Loucy (cell line): ENCODE measurements around the gene CFAP54.

Experiments
- H2AFZ ChIP-seq: fragments of 200-600 bp; sonication (generic); 2 replicates; pipeline ENCODE4 v1.6.0; 2016; ENCODE audit warnings: antibody characterized with exemption, mild to moderate bottlenecking, low read length, moderate library complexity
- H3F3A ChIP-seq: fragments of 200-600 bp; 2 replicates; pipeline ENCODE4 v1.6.0; 2016; ENCODE audit warnings: antibody characterized with exemption, low read depth, mild to moderate bottlenecking
- H3K27me3 ChIP-seq: fragments of 200-600 bp; sonication (generic); 2 replicates; pipeline ENCODE4 v1.6.1; 2014; ENCODE audit warnings: low read length, mild to moderate bottlenecking; ENCODE audit not compliant: insufficient read depth, poor library complexity, severe bottlenecking
- H3K36me3 ChIP-seq: fragments of 200-600 bp; sonication (generic); 2 replicates; pipeline ENCODE4 v1.6.1; 2016; ENCODE audit warnings: low read length; ENCODE audit not compliant: insufficient read depth
- H3K4me1 ChIP-seq: fragments of 200-600 bp; sonication (generic); 2 replicates; pipeline ENCODE4 v1.5.1; 2014; ENCODE audit warnings: low read length, mild to moderate bottlenecking; ENCODE audit not compliant: insufficient read depth, poor library complexity, severe bottlenecking
- H3K4me2 ChIP-seq: fragments of 200-600 bp; sonication (generic); 2 replicates; pipeline ENCODE4 v1.6.0; 2014; ENCODE audit warnings: antibody characterized with exemption, low read length, low read depth, mild to moderate bottlenecking; ENCODE audit not compliant: poor library complexity, severe bottlenecking
- H3K4me3 ChIP-seq: fragments of 200-600 bp; sonication (generic); 2 replicates; pipeline ENCODE4 v1.5.1; 2014; ENCODE audit warnings: low read length, mild to moderate bottlenecking, mixed read lengths; ENCODE audit not compliant: poor library complexity, severe bottlenecking
- H3K79me2 ChIP-seq: fragments of 200-600 bp; sonication (generic); 2 replicates; pipeline ENCODE4 v1.6.1; 2014; ENCODE audit warnings: low read length; ENCODE audit not compliant: insufficient read depth
- H3K9ac ChIP-seq: fragments of 200-600 bp; sonication (generic); 2 replicates; pipeline ENCODE4 v1.6.0; 2014; ENCODE audit warnings: mild to moderate bottlenecking, low read depth, low read length, moderate library complexity; ENCODE audit not compliant: poor library complexity, severe bottlenecking
- H3K9me2 ChIP-seq: fragments of 200-600 bp; sonication (generic); replicated peaks from 2 replicates; pipeline ENCODE4 v1.6.1; 2016; ENCODE audit warnings: low read depth, low read length, mixed read lengths
- H3K9me3 ChIP-seq: fragments of 200-600 bp; sonication (generic); 2 replicates; pipeline ENCODE4 v1.6.1; 2014; ENCODE audit warnings: mild to moderate bottlenecking, antibody characterized with exemption, low read length, low read depth; ENCODE audit not compliant: insufficient read depth
- H4K20me1 ChIP-seq: fragments of 200-600 bp; sonication (generic); 2 replicates; pipeline ENCODE4 v1.6.0; 2014; ENCODE audit warnings: antibody characterized with exemption, low read length, mild to moderate bottlenecking; ENCODE audit not compliant: insufficient read depth, poor library complexity, severe bottlenecking
- CTCF ChIP-seq: fragments of 200-600 bp; sonication (generic); conservative IDR thresholded peaks from 2 replicates; pipeline ENCODE4 v1.5.1; 2014; ENCODE audit warnings: mild to moderate bottlenecking, antibody characterized with exemption, low read length
- EZH2phosphoT487 ChIP-seq: fragments of 200-600 bp; IDR thresholded peaks from 2 replicates; pipeline ENCODE4 v1.6.1; 2018; ENCODE audit warnings: antibody characterized with exemption, mild to moderate bottlenecking, moderate library complexity, borderline replicate concordance

The CFAP54 gene

GRCh38 chr12:96770219-96771102 lies 281.1 kb downstream of the CFAP54 start:
- Histone ChIP-seq H3K9me3 (no peaks in the 10 kb centered on the region), H3K4me3 (no peak overlapping the region), H3K4me1 (no peaks in the 10 kb centered on the region), H4K20me1 (no peaks in the 10 kb centered on the region), H3K36me3 (no peaks in the 10 kb centered on the region), H3K79me2 (no peaks in the 10 kb centered on the region), H3K9me2 (no peaks in the 10 kb centered on the region), H3F3A (no peaks in the 10 kb centered on the region), H3K4me2 (no peak overlapping the region), H2AFZ (no peak overlapping the region), H3K27me3 (no peaks in the 10 kb centered on the region), H3K9ac (no peak overlapping the region)
- TF ChIP-seq EZH2phosphoT487 (no peak), CTCF (no peak)

GRCh38 chr12:96773031-96773430 lies 283.7 kb downstream of the CFAP54 start:
- TF ChIP-seq EZH2phosphoT487 = no peak
- TF ChIP-seq CTCF = no peak
- H3K36me3 ChIP-seq = no peaks in the 10 kb centered on the region
- no peaks in the 10 kb centered on the region for H4K20me1 ChIP-seq
- H3K9ac ChIP-seq = no peak overlapping the region
- no peaks in the 10 kb centered on the region for H3K27me3 ChIP-seq
- H3K4me3 ChIP-seq = no peak overlapping the region
- no peaks in the 10 kb centered on the region for H3K9me3 ChIP-seq
- no peak overlapping the region for H3K4me2 ChIP-seq
- no peaks in the 10 kb centered on the region for H3F3A ChIP-seq
- no peaks in the 10 kb centered on the region for H3K4me1 ChIP-seq
- no peaks in the 10 kb centered on the region for H3K9me2 ChIP-seq
- no peaks in the 10 kb centered on the region for H3K79me2 ChIP-seq
- H2AFZ ChIP-seq = no peak overlapping the region

GRCh38 chr12:96774496-96775256 lies 285.3 kb downstream of the CFAP54 start:
- no peaks in the 10 kb centered on the region for H3K27me3 ChIP-seq
- TF ChIP-seq EZH2phosphoT487 = no peak
- TF ChIP-seq CTCF = no peak
- no peaks in the 10 kb centered on the region for H3K9me2 ChIP-seq
- no peak overlapping the region for H3K4me3 ChIP-seq
- no peak overlapping the region for H2AFZ ChIP-seq
- H3K9ac ChIP-seq = no peak overlapping the region
- H3K4me2 ChIP-seq = no peak overlapping the region
- no peaks in the 10 kb centered on the region for H4K20me1 ChIP-seq
- no peaks in the 10 kb centered on the region for H3K79me2 ChIP-seq
- no peaks in the 10 kb centered on the region for H3K4me1 ChIP-seq
- H3F3A ChIP-seq = no peaks in the 10 kb centered on the region
- no peaks in the 10 kb centered on the region for H3K36me3 ChIP-seq
- H3K9me3 ChIP-seq = no peaks in the 10 kb centered on the region
